Lung (tissue), 16 donors: ENCODE results near the gene GPR153. TPM values are rescaled to one million over a fixed set of nuclear protein-coding genes. Genes with fewer than 3 reads are reported as not detected.

Experiments used
- ATAC-seq: fragments of 200-7000 bp; cut with Tn5 transposase; one replicate; pipeline ENCODE4 v1.9.1; 2020; ENCODE audit warnings: moderate number of reproducible peaks; ENCODE audit not compliant: insufficient read depth, low FRiP score
- DNase-seq, 3 donors: peaks; one replicate each; pipeline ENCODE4 v3.0.0-alpha.2; 2013 to 2017
- H3K27ac ChIP-seq, 2 donors: one replicate each; pipeline ENCODE4 v1.5.1; 2013; ENCODE audit warnings: mild to moderate bottlenecking in 2 of 2, moderate library complexity in 2 of 2, control low read depth in 1 of 2, inconsistent platforms in 1 of 2, low read depth in 1 of 2, low read length in 1 of 2
- H3K27me3 ChIP-seq, 3 donors: one replicate each; pipeline ENCODE4 v1.5.1; 2013; ENCODE audit warnings: low read length in 2 of 3; ENCODE audit not compliant: control insufficient read depth in 3 of 3, insufficient read depth in 3 of 3
- H3K36me3 ChIP-seq, 4 donors: one replicate each; pipeline ENCODE4 v1.5.1; 2013; ENCODE audit warnings: low read length in 4 of 4, mild to moderate bottlenecking in 1 of 4, moderate library complexity in 1 of 4; ENCODE audit not compliant: control insufficient read depth in 4 of 4, insufficient read depth in 4 of 4
- H3K4me1 ChIP-seq, 5 donors: one replicate each; pipeline ENCODE4 v1.5.1; 2013; ENCODE audit warnings: low read length in 5 of 5, mild to moderate bottlenecking in 2 of 5, moderate library complexity in 1 of 5; ENCODE audit not compliant: control insufficient read depth in 5 of 5, insufficient read depth in 5 of 5
- H3K4me3 ChIP-seq: one replicate; pipeline ENCODE4 v1.5.1; 2013; ENCODE audit warnings: mild to moderate bottlenecking, control low read depth, moderate library complexity
- H3K9ac ChIP-seq, 2 donors: one replicate each; pipeline ENCODE4 v1.5.1; 2013; ENCODE audit warnings: low read length in 2 of 2, control low read depth in 1 of 2; ENCODE audit not compliant: insufficient read depth in 1 of 2
- H3K9me3 ChIP-seq, 4 donors: one replicate each; pipeline ENCODE4 v1.5.1; 2013; ENCODE audit warnings: low read length in 3 of 4, mild to moderate bottlenecking in 1 of 4, moderate library complexity in 1 of 4; ENCODE audit not compliant: control insufficient read depth in 4 of 4, insufficient read depth in 3 of 4
- CTCF ChIP-seq: IDR thresholded peaks from 2 replicates; pipeline ENCODE4 v1.5.1; 2012; ENCODE audit warnings: mild to moderate bottlenecking; ENCODE audit errors: control extremely low read depth, extremely low read depth
- WGBS, 2 donors: extraction: QIAGEN DNeasy Blood & Tissue Kit; methylation state at CpG; one replicate each; pipeline ENCODE4 v1.1.7; 2013; 5-methylcytosine and 5-hydroxymethylcytosine counted together
- long read RNA-seq, 5 donors: transcript quantifications; one replicate each; lab custom pipeline, GENCODE V29; 2026
- polyA plus RNA-seq, 2 donors: library from polyadenylated mRNA; stranded (reverse); fragments of 200-250 nt; gene quantifications; one replicate each; pipeline ENCODE4 v1.2.1, GENCODE V29; 2013
- total RNA-seq, 2 donors: library from RNA; depleted of rRNA in 1 of 2; stranded (reverse); fragments of >200 nt in 1 of 2; gene quantifications; one replicate each; pipeline ENCODE4 v1.2.1, GENCODE V29; 2014 to 2021
- donor health status: control.
- donor health status: control.
- donor health status: Bipolar disorder and iron deficiency.
- donor health status: healthy.
- donor health status: DM: yes; HTN: yes; CAD: no.

GPR153 gene
- 10 to 100 TPM in 1 of 2 donors, 1 to 10 TPM in 1; 8.0 to 17.0 TPM for total RNA-seq
- 1 to 10 TPM; 3.2 to 4.3 TPM for polyA plus RNA-seq
- long read RNA-seq, donor 1, full-length matches to known transcripts = 8 of 8 reads
- long read RNA-seq, donor 1, partial matches to known transcripts = 0 of 8 reads
- long read RNA-seq, donor 1, other reads (novel, unspliced or antisense) = 0 of 8 reads
- long read RNA-seq, donor 2, full-length matches to known transcripts = 2 of 2 reads
- long read RNA-seq, donor 2, partial matches to known transcripts = 0 of 2 reads
- long read RNA-seq, donor 2, other reads (novel, unspliced or antisense) = 0 of 2 reads
- long read RNA-seq, donor 3, full-length matches to known transcripts = 4 of 4 reads
- long read RNA-seq, donor 3, partial matches to known transcripts = 0 of 4 reads
- long read RNA-seq, donor 3, other reads (novel, unspliced or antisense) = 0 of 4 reads
- long read RNA-seq, donor 4, full-length matches to known transcripts = 2 of 8 reads
- long read RNA-seq, donor 4, partial matches to known transcripts = 6 of 8 reads
- long read RNA-seq, donor 4, other reads (novel, unspliced or antisense) = 0 of 8 reads
- long read RNA-seq, donor 5, full-length matches to known transcripts = 5 of 10 reads
- long read RNA-seq, donor 5, partial matches to known transcripts = 5 of 10 reads
- long read RNA-seq, donor 5, other reads (novel, unspliced or antisense) = 0 of 10 reads

DNA sequence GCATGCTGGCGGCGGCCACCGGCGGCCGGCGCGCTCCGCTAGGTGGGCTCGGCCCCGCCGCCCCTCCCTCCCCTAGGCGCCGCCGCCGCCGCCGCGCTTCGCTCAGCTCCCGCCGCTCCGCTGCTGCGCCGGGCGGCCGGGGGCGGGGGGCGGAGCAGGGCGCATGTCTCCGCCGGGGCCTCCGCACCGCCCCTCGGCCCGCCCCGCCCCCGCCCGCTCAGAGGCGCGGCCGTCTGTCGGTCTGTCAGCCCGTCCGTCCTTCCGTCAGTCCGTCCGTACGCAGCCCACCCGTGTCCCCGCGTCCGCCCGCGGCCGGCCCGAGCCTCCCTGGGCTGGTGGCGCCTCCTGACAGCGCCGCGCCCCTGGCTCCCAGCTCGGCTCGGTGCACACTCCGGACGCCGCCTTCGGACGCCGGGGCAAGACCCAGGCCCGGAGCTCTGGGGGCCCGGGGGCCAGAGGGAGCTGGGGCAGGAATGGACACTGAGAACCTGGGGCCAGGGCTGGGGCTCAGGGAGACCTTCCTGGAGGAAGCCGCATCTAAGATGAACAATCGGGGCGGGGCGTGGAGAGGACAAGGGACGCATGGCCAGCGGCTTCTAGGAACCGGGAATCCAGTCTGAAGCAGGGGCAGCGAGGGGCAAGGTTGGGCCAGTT is at the start of gene GPR153:
GPR153 (minus strand) TSS at position 138 of the 654 bp plus-strand sequence. CDS start 6,193 bp downstream, outside the sequence.
- Histone ChIP-seq H3K9ac (no peak within 1 kb of the TSS), H3K27me3 (peaks cover 0 to 4% (median 0%) of the 10 kb centered on the region in 3 donors), H3K27ac (no peak within 1 kb of the TSS), H3K4me3 (peak within 1 kb of the TSS; percentile 45), H3K4me1 (peaks cover 0 to 55% (median 36%) of the 10 kb centered on the region in 5 donors), H3K9me3 (no peaks in the 10 kb centered on the region), H3K36me3 (no peaks in the 10 kb centered on the region)
- 1 to 2% methylated on average over 52 to 78 of the region's 78 CpGs for WGBS, 2 donors
- TF ChIP-seq CTCF = no peak
- peak; percentile 61 for ATAC-seq
- DNase-seq = peak in 1 of 3 donors; percentile 49

- DNase-seq (no peak), ATAC-seq (no peak)
- TF ChIP-seq CTCF = no peak
- H3K9me3 ChIP-seq = no peaks in the 10 kb centered on the region
- no peak overlapping the region for H3K27ac ChIP-seq
- H3K36me3 ChIP-seq = no peaks in the 10 kb centered on the region
- WGBS, 2 donors = 94 to 97% methylated on average over 9 of the region's 9 CpGs
- H3K4me1 ChIP-seq = no peaks in the 10 kb centered on the region
- no peak overlapping the region for H3K9ac ChIP-seq
- no peaks in the 10 kb centered on the region for H3K27me3 ChIP-seq
- H3K4me3 ChIP-seq = no peak overlapping the region
These were observed 49.4 kb upstream of the GPR153 start for GRCh38 chr1:6310116-6310848.

DNA sequence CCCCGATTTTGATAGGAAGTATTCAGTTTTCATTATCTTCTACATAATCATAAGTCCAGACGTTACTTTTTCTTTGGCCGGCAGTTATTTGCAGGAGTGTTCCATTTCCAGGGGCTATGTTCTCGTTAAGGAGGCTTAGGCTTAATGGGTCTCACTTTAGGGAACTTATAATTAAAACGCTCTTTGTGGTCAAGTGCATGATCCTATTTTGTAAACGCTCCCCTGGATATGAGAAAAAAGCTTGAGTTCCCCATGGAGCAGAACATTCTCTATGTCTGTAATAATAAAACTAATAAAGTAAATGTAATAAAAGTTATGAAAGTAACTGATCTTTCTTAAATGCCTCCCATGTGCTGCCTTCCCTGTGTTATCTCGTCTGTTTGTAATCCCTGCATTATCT is 48.7 kb upstream of the GPR153 start:
- no peak overlapping the region for H3K27ac ChIP-seq
- TF ChIP-seq CTCF = no peak
- no peaks in the 10 kb centered on the region for H3K36me3 ChIP-seq
- H3K4me1 ChIP-seq = no peaks in the 10 kb centered on the region
- H3K9me3 ChIP-seq = no peaks in the 10 kb centered on the region
- WGBS, 2 donors = 84 to 89% methylated on average over 7 of the region's 7 CpGs
- H3K4me3 ChIP-seq = no peak overlapping the region
- DNase-seq = no peak
- no peaks in the 10 kb centered on the region for H3K27me3 ChIP-seq
- no peak overlapping the region for H3K9ac ChIP-seq
- ATAC-seq = no peak
